A673 (cell line): ENCODE measurements around the gene PSMC5.

Experiments
- EZH2 ChIP-seq: fragments of 200-600 bp; sonication (generic); IDR thresholded peaks from 2 replicates; pipeline ENCODE4 v1.6.1; 2017; ENCODE audit warnings: borderline replicate concordance, low read depth, mild to moderate bottlenecking, mixed read lengths, antibody characterized with exemption, low read length; ENCODE audit not compliant: poor library complexity, severe bottlenecking
- TF ChIP-seq, protein P1 (sequence below): fragments of 300-800, 200-600 bp; sonication (generic); conservative IDR thresholded peaks from 2 replicates; pipeline ENCODE4 v1.5.1; 2017; ENCODE audit warnings: low read depth, mild to moderate bottlenecking, antibody characterized with exemption, low read length, moderate library complexity, mixed read lengths

DNA sequence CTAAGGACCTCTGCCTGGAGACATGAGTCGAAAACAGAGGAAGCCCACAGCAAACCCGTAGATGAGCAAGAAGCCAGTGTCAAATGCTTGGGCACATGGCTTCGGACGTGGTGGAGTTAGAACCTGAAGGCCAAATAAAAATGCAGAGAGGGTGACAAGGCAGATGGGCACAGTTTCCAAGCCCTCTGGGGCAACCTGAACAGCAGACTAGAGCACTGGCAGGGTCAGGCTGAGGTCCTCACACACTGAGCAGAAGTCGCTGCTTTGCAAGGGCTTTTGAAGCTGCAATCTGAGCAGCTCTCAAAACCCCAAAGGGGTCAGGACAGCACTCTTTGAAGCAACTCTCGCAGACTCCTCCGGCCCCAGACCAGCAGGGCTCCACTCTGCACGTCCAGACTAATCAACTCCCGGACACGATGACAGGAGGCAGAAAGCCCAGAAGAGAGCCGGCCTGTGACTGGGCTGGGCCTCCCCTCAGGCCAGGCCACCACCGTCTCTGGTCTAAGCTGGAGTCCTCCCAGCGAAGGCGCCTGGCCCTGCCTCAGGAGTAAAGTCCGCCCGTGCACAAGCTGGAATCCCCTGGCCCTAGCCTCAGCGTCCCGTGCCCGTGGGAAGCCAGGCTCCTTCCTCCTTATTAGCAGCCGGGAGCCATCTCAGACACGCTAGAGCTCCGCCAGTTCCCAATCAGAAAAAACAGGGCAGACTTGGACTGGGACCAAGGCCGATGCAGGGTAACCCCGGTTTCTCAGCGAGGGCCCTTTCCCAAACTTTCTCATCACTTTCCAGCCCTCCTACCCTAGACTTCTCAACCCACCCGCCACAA, 14.3 kb downstream of the PSMC5 start:
- TF ChIP-seq, protein P1, sequence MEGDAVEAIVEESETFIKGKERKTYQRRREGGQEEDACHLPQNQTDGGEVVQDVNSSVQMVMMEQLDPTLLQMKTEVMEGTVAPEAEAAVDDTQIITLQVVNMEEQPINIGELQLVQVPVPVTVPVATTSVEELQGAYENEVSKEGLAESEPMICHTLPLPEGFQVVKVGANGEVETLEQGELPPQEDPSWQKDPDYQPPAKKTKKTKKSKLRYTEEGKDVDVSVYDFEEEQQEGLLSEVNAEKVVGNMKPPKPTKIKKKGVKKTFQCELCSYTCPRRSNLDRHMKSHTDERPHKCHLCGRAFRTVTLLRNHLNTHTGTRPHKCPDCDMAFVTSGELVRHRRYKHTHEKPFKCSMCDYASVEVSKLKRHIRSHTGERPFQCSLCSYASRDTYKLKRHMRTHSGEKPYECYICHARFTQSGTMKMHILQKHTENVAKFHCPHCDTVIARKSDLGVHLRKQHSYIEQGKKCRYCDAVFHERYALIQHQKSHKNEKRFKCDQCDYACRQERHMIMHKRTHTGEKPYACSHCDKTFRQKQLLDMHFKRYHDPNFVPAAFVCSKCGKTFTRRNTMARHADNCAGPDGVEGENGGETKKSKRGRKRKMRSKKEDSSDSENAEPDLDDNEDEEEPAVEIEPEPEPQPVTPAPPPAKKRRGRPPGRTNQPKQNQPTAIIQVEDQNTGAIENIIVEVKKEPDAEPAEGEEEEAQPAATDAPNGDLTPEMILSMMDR: no peak
- TF ChIP-seq EZH2: no peak
